Naive thymus-derived CD4-positive, alpha-beta T cell (primary cell): ENCODE results near the gene PTTG1IP. TPM values are rescaled to one million over a fixed set of nuclear protein-coding genes. Genes with fewer than 3 reads are reported as not detected.
"Not testable (repeated sequence)": the region's sequence is repeated elsewhere in the genome, so short reads cannot be mapped to it uniquely, and the experiment has no call there.

Experiments used
- ATAC-seq: fragments of 150-1000 bp; cut with Tn5 transposase; 2 replicates; pipeline ENCODE4 v1.10.0; 2021; ENCODE audit warnings: mild to moderate bottlenecking, moderate library complexity
- CTCF ChIA-PET: fragments of 350-600 bp; sonication (Branson Sonifier 250); formaldehyde crosslinking; loops from one replicate; lab custom pipeline; 2021; ENCODE audit warnings: antibody characterized with exemption; lab: Charles Lee
- POLR2A ChIA-PET: fragments of 350-600 bp; sonication (Branson Sonifier 250); formaldehyde crosslinking; loops from one replicate; lab custom pipeline; 2021; ENCODE audit warnings: antibody characterized with exemption, inconsistent platforms; lab: Charles Lee
- DNase-seq, 9 donors: peaks; one replicate each; pipeline versions ENCODE4 v3.0.0 to v3.0.0-alpha.2; 2020 to 2022; ENCODE audit warnings: mixed read lengths in 1 of 9
- H3K27ac ChIP-seq: one replicate; pipeline ENCODE4 v1.7.0; 2013; ENCODE audit warnings: mild to moderate bottlenecking, low read depth, low read length, moderate library complexity
- H3K27me3 ChIP-seq, 2 donors: one replicate each; pipeline ENCODE4 v1.7.0; 2013; ENCODE audit warnings: low read length in 2 of 2, mild to moderate bottlenecking in 2 of 2, moderate library complexity in 2 of 2; ENCODE audit not compliant: control insufficient read depth in 2 of 2, insufficient read depth in 2 of 2
- H3K36me3 ChIP-seq, 3 experiments: 1 replicate in 2 of 3; 2 replicates in 1 of 3; pipeline ENCODE4 v1.7.0; 2013; ENCODE audit warnings: low read length in 3 of 3, mild to moderate bottlenecking in 3 of 3, moderate library complexity in 1 of 3; ENCODE audit not compliant: insufficient read depth in 3 of 3, control insufficient read depth in 2 of 3
- H3K4me1 ChIP-seq, 2 donors: one replicate each; pipeline ENCODE4 v1.7.0; 2013; ENCODE audit warnings: low read length in 2 of 2, mild to moderate bottlenecking in 2 of 2, moderate library complexity in 1 of 2; ENCODE audit not compliant: control insufficient read depth in 2 of 2, insufficient read depth in 2 of 2
- H3K4me3 ChIP-seq: 2 replicates; pipeline ENCODE4 v1.7.0; 2013; ENCODE audit warnings: mild to moderate bottlenecking, low read length
- H3K9me3 ChIP-seq, 3 experiments: 1 replicate in 2 of 3; 2 replicates in 1 of 3; pipeline ENCODE4 v1.7.0; 2013; ENCODE audit warnings: low read length in 3 of 3; ENCODE audit not compliant: control insufficient read depth in 2 of 3
- H3K27ac Mint-ChIP-seq, 9 donors: one replicate each; pipeline ENCODE4 v1.8.0; 2020 to 2022; ENCODE audit warnings: mixed read lengths in 9 of 9, mild to moderate bottlenecking in 8 of 9, moderate library complexity in 5 of 9, inconsistent platforms in 2 of 9
- H3K27me3 Mint-ChIP-seq, 5 donors: one replicate each; pipeline ENCODE4 v1.8.0; 2021 to 2022; ENCODE audit warnings: mixed read lengths in 5 of 5, mild to moderate bottlenecking in 1 of 5
- H3K36me3 Mint-ChIP-seq, 5 donors: one replicate each; pipeline ENCODE4 v1.8.0; 2020 to 2022; ENCODE audit warnings: mixed read lengths in 5 of 5, mild to moderate bottlenecking in 3 of 5, inconsistent platforms in 1 of 5
- H3K4me1 Mint-ChIP-seq, 7 donors: one replicate each; pipeline ENCODE4 v1.8.0; 2020 to 2022; ENCODE audit warnings: mixed read lengths in 7 of 7, mild to moderate bottlenecking in 3 of 7, inconsistent platforms in 1 of 7
- H3K4me3 Mint-ChIP-seq, 10 donors: one replicate each; pipeline ENCODE4 v1.8.0; 2020 to 2022; ENCODE audit warnings: mild to moderate bottlenecking in 10 of 10, mixed read lengths in 10 of 10, moderate library complexity in 6 of 10, inconsistent platforms in 2 of 10
- H3K9me3 Mint-ChIP-seq, 11 donors: one replicate each; pipeline ENCODE4 v1.8.0; 2020 to 2022; ENCODE audit warnings: mixed read lengths in 11 of 11, mild to moderate bottlenecking in 4 of 11, inconsistent platforms in 1 of 11, moderate library complexity in 1 of 11
- intact Hi-C, 2 donors: fragments of 100-400 bp; cut with micrococcal nuclease; formaldehyde crosslinking; loops; one replicate each; pipeline ENCODE4 v1.15.1; 2023
- polyA plus RNA-seq, 2 donors: library from polyadenylated mRNA; unstranded; fragments of 300-500 nt; fragmentation: Illumina TruSeq; gene quantifications; one replicate each; pipeline ENCODE4 v1.2.3, GENCODE V29; 2021
- total RNA-seq, 6 experiments: library from RNA in 5 of 6; stranded (reverse) in 5 of 6; gene quantifications; 1 replicate in 5 of 6; 2 replicates in 1 of 6; pipeline ENCODE4 v1.2.3 and lab custom pipeline; 2021 to 2026

PTTG1IP gene
- total and polyA plus RNA-seq, 7 experiments from 2014 or later: 60.9 to 122 (median 92.5) TPM

- peaks cover 0 to 41% (median 9%) of the 10 kb centered on the region in 5 donors for H3K36me3 Mint-ChIP-seq
- intact Hi-C loops: loop anchor here (1.0 to 5.0 kb wide), 4 partner anchors 8 to 97 kb away; partner anchors contain the start of gene SUMO3 (in 1 of the 2)
- ATAC-seq: peak; percentile 66
Observed at GRCh38 chr21:44914176-44914874, 40.8 kb upstream of the PTTG1IP start.

DNA sequence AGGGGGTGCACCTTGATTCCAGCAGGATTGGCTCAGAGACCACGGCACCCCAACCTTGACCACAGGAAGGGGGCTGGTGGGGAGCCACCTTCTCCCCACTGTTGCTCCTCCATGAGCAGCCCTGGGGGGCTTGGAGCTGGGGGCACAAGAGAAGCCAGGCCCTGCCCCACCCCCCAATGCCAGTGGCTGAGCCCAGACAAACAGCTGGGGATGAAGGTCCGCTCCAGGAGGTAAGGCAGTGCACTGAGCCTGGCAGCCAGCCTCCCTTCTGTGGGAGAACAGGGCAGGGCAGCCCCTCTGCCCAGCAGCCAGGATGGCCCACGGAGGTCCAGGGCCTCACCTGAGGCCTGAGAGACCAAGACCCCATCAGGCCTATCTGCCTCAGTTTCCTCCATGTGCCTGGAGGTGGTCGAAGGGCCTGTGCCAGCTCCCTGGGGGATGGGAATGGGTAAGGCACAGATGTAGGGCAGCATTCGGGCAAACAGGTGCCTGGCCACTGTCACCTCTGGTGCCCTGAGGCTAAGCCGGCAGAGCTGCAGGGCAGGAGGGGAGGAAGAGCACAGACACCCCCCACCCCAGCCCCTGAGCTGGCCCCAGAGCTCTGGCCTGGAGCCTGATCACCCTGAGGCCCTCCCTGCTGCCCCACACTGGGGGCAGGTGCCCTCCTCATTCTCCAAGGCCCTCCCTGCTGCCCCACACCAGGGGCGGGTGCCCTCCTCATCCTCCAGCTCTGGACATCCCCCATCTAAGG lies 40.1 kb upstream of the PTTG1IP start:
- POLR2A ChIA-PET: interaction anchor here (0.7 to 17.4 kb wide), 9 partner anchors 6 to 112 kb away, joined by 3 to 569 read pairs (median 8); partner anchors contain the start of genes ITGB2, PTTG1IP and UBE2G2

More at GRCh38 chr21:44914176-44914874, 40.8 kb upstream of the PTTG1IP start:
- Histone ChIP-seq H3K27ac (peak overlapping the region; percentile 72), H3K4me3 (peak overlapping the region; percentile 43), H3K36me3 (peaks cover 4 to 29% (median 8%) of the 10 kb centered on the region in 3 experiments), H3K27me3 (no peaks in the 10 kb centered on the region), H3K9me3 (no peaks in the 10 kb centered on the region), H3K4me1 (peaks cover 80 to 84% of the 10 kb centered on the region in 2 donors)
- H3K27ac Mint-ChIP-seq: peak overlapping the region; percentile 87 to 98 (median 95)
- H3K9me3 Mint-ChIP-seq: no peaks in the 10 kb centered on the region
- peaks cover 63 to 92% (median 77%) of the 10 kb centered on the region in 7 donors for H3K4me1 Mint-ChIP-seq
- no peaks in the 10 kb centered on the region for H3K27me3 Mint-ChIP-seq
- CTCF ChIA-PET: interaction anchor here (0.7 to 5.9 kb wide), 6 partner anchors 13 to 214 kb away, joined by 3 to 44 read pairs (median 5); no protein-coding TSS in a partner anchor
- POLR2A ChIA-PET: interaction anchor here (0.7 to 17.4 kb wide), 10 partner anchors 8 to 113 kb away, joined by 3 to 569 read pairs (median 6); partner anchors contain the start of genes PTTG1IP and UBE2G2
- peak overlapping the region; percentile 85 to 100 (median 92) for H3K4me3 Mint-ChIP-seq
- DNase-seq: peak in 7 of 9 donors; percentile 43 to 66 (median 51)

GRCh38 chr21:44912506-44913412 lies 39.3 kb upstream of the PTTG1IP start:
- H3K27ac Mint-ChIP-seq: peak overlapping the region; percentile 87 to 98 (median 93)

More for the DNA sequence above, 40.1 kb upstream of the PTTG1IP start:
- Histone ChIP-seq H3K27me3 (no peaks in the 10 kb centered on the region), H3K36me3 (peaks cover 9 to 31% (median 11%) of the 10 kb centered on the region in 3 experiments), H3K4me1 (peaks cover 79 to 88% of the 10 kb centered on the region in 2 donors), H3K27ac (peak overlapping the region; percentile 72), H3K9me3 (no peaks in the 10 kb centered on the region), H3K4me3 (peak overlapping the region; percentile 43)
- peak overlapping the region; percentile 87 to 98 (median 95) for H3K27ac Mint-ChIP-seq
- peaks cover 0 to 2% (median 0%) of the 10 kb centered on the region in 11 donors for H3K9me3 Mint-ChIP-seq
- no peaks in the 10 kb centered on the region for H3K27me3 Mint-ChIP-seq
- H3K36me3 Mint-ChIP-seq: peaks cover 0 to 42% (median 10%) of the 10 kb centered on the region in 5 donors
- no peak for ATAC-seq
- DNase-seq: no peak
- CTCF ChIA-PET: interaction anchor here (0.8 to 5.9 kb wide), 6 partner anchors 8 to 215 kb away, joined by 3 to 44 read pairs (median 4); partner anchors contain the start of gene ITGB2
- intact Hi-C loops: loop anchor here (1.0 to 5.0 kb wide), 4 partner anchors 9 to 96 kb away; partner anchors contain the start of gene SUMO3 (in 1 of the 2)
- H3K4me1 Mint-ChIP-seq: peaks cover 70 to 96% (median 80%) of the 10 kb centered on the region in 7 donors
- peak overlapping the region; percentile 85 to 100 (median 92) for H3K4me3 Mint-ChIP-seq

DNA sequence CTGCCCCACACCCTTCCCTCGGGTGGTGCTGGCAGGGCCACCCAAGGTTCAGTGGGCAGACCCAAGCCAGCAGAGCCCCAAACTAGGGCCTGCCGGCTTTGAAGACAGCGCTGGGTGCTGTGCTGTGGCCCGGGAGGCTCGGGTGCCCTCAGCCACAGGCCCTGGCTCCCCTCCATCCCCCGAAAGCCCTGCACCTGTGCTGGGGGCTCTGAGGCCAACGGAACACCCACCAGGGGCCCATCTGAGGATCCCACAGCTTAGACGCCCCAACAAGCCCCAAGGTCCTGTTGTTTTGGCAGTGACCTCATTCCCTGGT lies 38.6 kb upstream of the PTTG1IP start:
- H3K27me3 ChIP-seq: no peaks in the 10 kb centered on the region
- H3K4me1 ChIP-seq: peaks cover 64 to 83% of the 10 kb centered on the region in 2 donors
- no peaks in the 10 kb centered on the region for H3K9me3 ChIP-seq
- ATAC-seq (no peak), DNase-seq (no peak)
- peak overlapping the region; percentile 80 for H3K27ac ChIP-seq
- Mint-ChIP-seq H3K4me3 (peak overlapping the region; percentile 67 to 91 (median 82)), H3K27ac (peak overlapping the region; percentile 74 to 98 (median 93)), H3K9me3 (peaks cover 0 to 2% (median 0%) of the 10 kb centered on the region in 11 donors), H3K36me3 (peaks cover 0 to 34% (median 13%) of the 10 kb centered on the region in 5 donors), H3K27me3 (no peaks in the 10 kb centered on the region), H3K4me1 (peaks cover 58 to 90% (median 69%) of the 10 kb centered on the region in 7 donors)
- ChIA-PET POLR2A (interaction anchor here (1.0 to 17.4 kb wide), 7 partner anchors 8 to 365 kb away, joined by 4 to 569 read pairs (median 12); partner anchors contain the start of genes ITGB2, PTTG1IP and UBE2G2), CTCF (interaction anchor here (1.4 to 5.9 kb wide), 7 partner anchors 9 to 66 kb away, joined by 3 to 44 read pairs (median 8); partner anchors contain the start of gene ITGB2)
- H3K36me3 ChIP-seq: peaks cover 7 to 25% (median 15%) of the 10 kb centered on the region in 3 experiments
- intact Hi-C loops: loop anchor here in 1 of 2 donors (5.0 kb wide), 1 partner anchor 95 kb away; the partner anchor contains the start of gene SUMO3
- H3K4me3 ChIP-seq: peak overlapping the region; percentile 49

More at GRCh38 chr21:44912506-44913412, 39.3 kb upstream of the PTTG1IP start:
- Histone ChIP-seq H3K4me1 (peaks cover 71 to 83% of the 10 kb centered on the region in 2 donors), H3K36me3 (peaks cover 7 to 24% (median 9%) of the 10 kb centered on the region in 3 experiments), H3K4me3 (peak overlapping the region; percentile 49), H3K27ac (peak overlapping the region; percentile 80)
- CTCF ChIA-PET: interaction anchor here (1.8 to 5.9 kb wide), 4 partner anchors 9 to 19 kb away, joined by 6 to 44 read pairs (median 13); partner anchors contain the start of gene ITGB2
- H3K4me1 Mint-ChIP-seq: peaks cover 65 to 93% (median 76%) of the 10 kb centered on the region in 7 donors
- H3K9me3 Mint-ChIP-seq, H3K27me3 ChIP-seq, DNase-seq, H3K27me3 Mint-ChIP-seq, H3K9me3 ChIP-seq, ATAC-seq: not testable (repeated sequence)
- POLR2A ChIA-PET: interaction anchor here (1.1 to 17.4 kb wide), 7 partner anchors 7 to 111 kb away, joined by 3 to 569 read pairs (median 8); partner anchors contain the start of genes ITGB2 and UBE2G2
- intact Hi-C loops: loop anchor here in 1 of 2 donors (5.0 kb wide), 1 partner anchor 95 kb away; the partner anchor contains the start of gene SUMO3
- H3K36me3 Mint-ChIP-seq: peaks cover 0 to 40% (median 13%) of the 10 kb centered on the region in 5 donors
- H3K4me3 Mint-ChIP-seq: peak overlapping the region; percentile 77 to 100 (median 87)
